ENCODE results near the gene MAD1L1.
"Not testable (repeated sequence)": the region's sequence is repeated elsewhere in the genome, so short reads cannot be mapped to it uniquely, and the experiment has no call there.

MAD1L1 gene

GRCh38 chr7:1838911-1839531, 393.7 kb downstream of the MAD1L1 start:
- DNase-seq (ENCODE audit: low spot score) = not testable (repeated sequence)

- DNase-seq (ENCODE audit: low spot score) = not testable (repeated sequence)
Measured at GRCh38 chr7:1838544-1838872, 394.2 kb downstream of the MAD1L1 start.

GRCh38 chr7:1837696-1838543, 394.8 kb downstream of the MAD1L1 start:
- not testable (repeated sequence) for DNase-seq (ENCODE audit: low spot score)

- DNase-seq (ENCODE audit: low spot score) = not testable (repeated sequence)
Measured at GRCh38 chr7:1831933-1832535, 400.7 kb downstream of the MAD1L1 start.

- not testable (repeated sequence) for DNase-seq (ENCODE audit: low spot score)
Measured at GRCh38 chr7:1831471-1831870, 401.3 kb downstream of the MAD1L1 start.

- not testable (repeated sequence) for DNase-seq (ENCODE audit: low spot score)
Measured at GRCh38 chr7:1829668-1830067, 403.1 kb downstream of the MAD1L1 start.

- DNase-seq (ENCODE audit: low spot score) = no peak
Measured at GRCh38 chr7:1829111-1829510, 403.6 kb downstream of the MAD1L1 start.

GRCh38 chr7:1828170-1828569, 404.6 kb downstream of the MAD1L1 start:
- not testable (repeated sequence) for DNase-seq (ENCODE audit: low spot score)

GRCh38 chr7:1827521-1827981, 405.2 kb downstream of the MAD1L1 start:
- DNase-seq (ENCODE audit: low spot score) = not testable (repeated sequence)

GRCh38 chr7:1826931-1827330, 405.8 kb downstream of the MAD1L1 start:
- DNase-seq (ENCODE audit: low spot score) = not testable (repeated sequence)

- no peak for DNase-seq (ENCODE audit: low spot score)
Measured at GRCh38 chr7:1825897-1826741, 406.6 kb downstream of the MAD1L1 start.

GRCh38 chr7:1825647-1825896, 407.2 kb downstream of the MAD1L1 start:
- DNase-seq (ENCODE audit: low spot score) = not testable (repeated sequence)

GRCh38 chr7:1824882-1825646, 407.7 kb downstream of the MAD1L1 start:
- not testable (repeated sequence) for DNase-seq (ENCODE audit: low spot score)

- not testable (repeated sequence) for DNase-seq (ENCODE audit: low spot score)
Measured at GRCh38 chr7:1824151-1824881, 408.4 kb downstream of the MAD1L1 start.

GRCh38 chr7:1823376-1824150, 409.2 kb downstream of the MAD1L1 start:
- DNase-seq (ENCODE audit: low spot score) = no peak

GRCh38 chr7:1819259-1819841, 413.4 kb downstream of the MAD1L1 start:
- no peak for DNase-seq (ENCODE audit: low spot score)

GRCh38 chr7:1818575-1819258, 414.0 kb downstream of the MAD1L1 start:
- no peak for DNase-seq (ENCODE audit: low spot score)

- DNase-seq (ENCODE audit: low spot score) = no peak
Measured at GRCh38 chr7:1817061-1817712, 415.6 kb downstream of the MAD1L1 start.
